SJSA1 (cell line): ENCODE data around the gene NRXN2. TPM values are rescaled to one million over a fixed set of nuclear protein-coding genes. Genes with fewer than 3 reads are reported as not detected.

ENCODE experiments used
- DNase-seq, 2 experiments: peaks; one replicate each; pipeline ENCODE4 v3.0.0-alpha.2; 2015 to 2020; ENCODE audit warnings: low spot score in 2 of 2, low read depth in 1 of 2
- H3K27ac ChIP-seq: fragments of 250-450 bp; sonication (Bioruptor Pico); 2 replicates; pipeline ENCODE4 v1.5.1; 2020; ENCODE audit warnings: mild to moderate bottlenecking, moderate library complexity
- H3K27me3 ChIP-seq: fragments of 250-450 bp; sonication (Bioruptor Pico); replicated peaks from 2 replicates; pipeline ENCODE4 v1.5.1; 2020; ENCODE audit warnings: mild to moderate bottlenecking, moderate library complexity
- H3K36me3 ChIP-seq: fragments of 250-450 bp; sonication (Bioruptor Pico); 2 replicates; pipeline ENCODE4 v1.5.1; 2020; ENCODE audit warnings: mild to moderate bottlenecking
- H3K4me1 ChIP-seq: fragments of 250-450 bp; sonication (Bioruptor Pico); replicated peaks from 2 replicates; pipeline ENCODE4 v1.6.1; 2021; ENCODE audit warnings: mild to moderate bottlenecking
- H3K4me3 ChIP-seq: fragments of 250-450 bp; sonication (Bioruptor Pico); 2 replicates; pipeline ENCODE4 v1.5.1; 2020; ENCODE audit warnings: mild to moderate bottlenecking
- H3K9me3 ChIP-seq: fragments of 250-450 bp; sonication (Bioruptor Pico); replicated peaks from 2 replicates; pipeline ENCODE4 v1.5.1; 2020; ENCODE audit warnings: mild to moderate bottlenecking
- total RNA-seq: library from RNA; depleted of rRNA; stranded (reverse); fragments of >200 nt; shearing (Covaris generic); gene quantifications from 2 replicates; pipeline ENCODE4 v1.2.3, GENCODE V29; 2014

Gene NRXN2
- total RNA-seq, 1 experiment from 2014 or later, result not detected

DNA sequence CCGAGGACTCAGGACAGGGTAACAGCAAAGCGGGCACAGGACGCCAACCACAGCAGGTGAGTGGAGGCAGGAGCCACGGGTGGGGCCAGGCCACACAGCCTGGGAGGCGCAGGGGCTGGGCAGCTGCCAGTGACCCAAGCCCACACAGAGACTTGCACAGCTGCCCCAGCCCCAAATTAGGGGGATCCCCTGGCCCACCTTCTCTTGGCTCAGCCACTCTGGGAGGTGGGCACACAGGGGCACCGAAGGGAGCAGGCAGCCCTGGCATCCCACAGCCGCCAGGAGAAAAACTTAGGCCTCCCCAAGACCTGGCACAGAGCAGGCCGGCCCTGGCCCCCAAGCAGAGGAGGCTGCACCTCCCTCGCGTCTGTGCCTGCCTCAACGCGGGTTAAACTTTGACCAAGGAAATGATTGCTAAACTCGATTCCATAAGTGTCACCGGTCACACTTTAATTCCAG, 132.2 kb downstream of the NRXN2 start, which contains the start of gene SLC22A12:
Gene SLC22A12 (plus strand): TSS at position 458 of the 459 bp plus-strand sequence. CDS start 337 bp downstream, outside the sequence.
- no peaks in the 10 kb centered on the region for H3K4me1 ChIP-seq
- H3K4me3 ChIP-seq, result no peak within 1 kb of the TSS
- peaks cover 13% of the 10 kb centered on the region for H3K9me3 ChIP-seq
- no peak for DNase-seq
- peaks cover 22% of the 10 kb centered on the region for H3K27me3 ChIP-seq
- no peak within 1 kb of the TSS for H3K27ac ChIP-seq
- no peaks in the 10 kb centered on the region for H3K36me3 ChIP-seq

DNA sequence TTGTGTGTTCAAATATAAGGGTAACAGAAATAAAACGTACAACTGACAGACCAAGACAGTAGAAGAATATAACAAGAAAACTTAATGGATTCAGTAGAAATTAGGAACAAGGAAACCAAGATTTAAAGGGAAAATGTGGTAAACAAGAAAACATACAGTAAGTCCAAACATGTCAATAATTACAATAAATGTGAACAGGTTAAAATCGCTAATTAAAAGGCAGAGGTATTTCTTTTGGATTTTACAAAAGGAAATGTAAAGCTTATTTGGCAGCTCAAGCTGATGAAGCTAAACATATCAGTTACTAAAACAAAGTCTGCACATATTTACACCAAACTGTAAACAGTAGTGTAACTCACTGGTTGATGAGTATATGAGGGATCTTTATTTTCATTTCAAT, 134.3 kb downstream of the NRXN2 start:
- no peaks in the 10 kb centered on the region for H3K36me3 ChIP-seq
- peaks cover 10% of the 10 kb centered on the region; the same call in 1 of the 2 replicates for H3K9me3 ChIP-seq
- H3K27ac ChIP-seq, result no peak overlapping the region
- no peaks in the 10 kb centered on the region for H3K4me1 ChIP-seq
- H3K4me3 ChIP-seq, result no peak overlapping the region
- DNase-seq, result no peak
- peaks cover 27% of the 10 kb centered on the region for H3K27me3 ChIP-seq

DNA sequence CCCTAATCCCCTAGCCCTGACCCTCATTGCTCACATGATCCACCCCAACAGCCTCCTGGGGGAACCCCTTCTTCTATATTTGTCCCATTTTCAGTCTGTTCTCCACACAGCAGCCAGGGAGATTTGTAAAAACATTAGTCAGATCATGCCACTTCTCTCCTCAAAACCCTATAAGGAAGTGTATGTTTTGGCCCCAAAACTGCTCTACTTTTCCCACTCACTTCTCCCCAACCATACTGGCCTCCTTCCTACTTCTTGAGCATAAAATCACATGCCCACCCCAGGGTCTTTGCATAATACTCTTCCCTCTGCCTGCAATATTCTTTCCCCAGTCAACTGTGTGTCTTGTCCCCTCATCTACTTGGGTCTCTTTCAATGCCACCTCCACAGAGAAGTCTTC, 136.6 kb downstream of the NRXN2 start:
- H3K36me3 ChIP-seq, result no peaks in the 10 kb centered on the region
- H3K27ac ChIP-seq, result no peak overlapping the region
- H3K9me3 ChIP-seq, result peaks cover 11% of the 10 kb centered on the region; the same call in 1 of the 2 replicates
- peaks cover 23% of the 10 kb centered on the region for H3K27me3 ChIP-seq
- H3K4me3 ChIP-seq, result no peak overlapping the region
- no peak for DNase-seq
- no peaks in the 10 kb centered on the region for H3K4me1 ChIP-seq

DNA sequence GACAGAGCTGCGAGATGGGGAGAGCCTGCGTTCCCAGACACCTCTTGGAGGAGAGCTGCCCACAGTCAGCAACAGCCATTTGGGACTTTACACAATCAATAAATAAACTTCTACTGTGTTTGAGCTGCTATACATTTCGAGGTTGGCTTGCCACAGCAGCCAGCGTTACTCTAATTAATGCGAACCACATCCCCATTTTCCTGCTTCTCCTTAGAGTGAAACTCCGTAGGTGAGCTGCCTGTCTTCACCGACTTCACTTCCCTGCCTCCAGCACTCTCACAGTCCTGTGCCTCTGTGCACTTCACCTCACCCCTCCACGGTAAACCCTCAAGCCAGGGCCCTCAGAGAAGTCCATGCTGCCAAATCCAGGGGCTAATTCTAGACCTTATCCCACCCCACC, 137.8 kb downstream of the NRXN2 start:
- Histone ChIP-seq H3K27me3 (peaks cover 24% of the 10 kb centered on the region), H3K9me3 (peaks cover 11% of the 10 kb centered on the region; the same call in 1 of the 2 replicates), H3K4me3 (no peak overlapping the region), H3K27ac (no peak overlapping the region), H3K4me1 (no peaks in the 10 kb centered on the region), H3K36me3 (no peaks in the 10 kb centered on the region)
- DNase-seq, result no peak

DNA sequence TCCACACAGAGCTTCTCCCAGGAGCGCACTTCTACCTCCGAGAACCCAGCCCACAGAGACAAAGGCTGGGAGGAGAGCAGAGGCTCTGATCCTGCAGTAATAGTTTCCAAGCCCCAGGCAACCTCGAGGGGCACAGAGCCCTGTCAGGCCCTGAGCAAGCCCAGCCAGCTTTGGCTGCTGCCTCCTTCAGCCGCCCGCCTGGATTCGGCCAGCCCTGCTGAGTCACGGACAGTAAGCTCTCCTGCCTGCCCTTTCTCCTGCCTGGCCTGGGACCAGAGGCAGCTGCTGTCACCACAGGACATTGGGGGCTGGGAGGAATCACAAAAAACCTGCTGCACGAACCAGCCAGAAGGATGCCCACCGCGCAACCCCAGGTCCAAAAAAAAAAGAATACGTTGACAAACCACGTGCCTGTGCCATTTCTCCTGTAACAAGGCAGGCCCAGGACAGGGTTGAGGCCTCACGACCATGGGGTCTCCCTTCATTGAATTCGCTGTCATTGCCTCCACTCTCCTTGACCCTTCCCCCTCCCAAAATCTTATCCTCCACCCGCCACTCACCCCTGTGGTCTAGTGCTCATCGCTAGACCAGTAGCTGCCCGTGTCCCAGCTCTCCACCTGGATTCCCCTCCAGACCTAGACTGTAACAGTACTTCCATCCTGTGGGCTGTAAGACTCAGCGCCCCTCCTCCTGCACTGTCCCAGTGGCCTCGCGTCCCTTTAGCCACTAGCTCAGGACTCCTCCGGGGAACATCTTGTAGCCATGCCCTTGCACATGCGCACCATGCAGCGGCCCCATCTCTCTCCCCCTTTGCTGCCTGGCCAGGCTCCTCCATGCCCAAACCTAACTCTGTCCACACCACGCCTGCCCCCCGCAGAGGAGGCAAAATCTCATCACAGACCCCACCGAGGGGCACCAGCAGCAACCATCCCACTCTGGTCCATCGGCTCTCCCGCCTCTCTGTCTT, 139.4 kb downstream of the NRXN2 start:
- Histone ChIP-seq H3K27ac (no peak overlapping the region), H3K4me1 (no peaks in the 10 kb centered on the region), H3K9me3 (peaks cover 10% of the 10 kb centered on the region; the same call in 1 of the 2 replicates), H3K36me3 (no peaks in the 10 kb centered on the region), H3K4me3 (no peak overlapping the region), H3K27me3 (peaks cover 35% of the 10 kb centered on the region)
- no peak for DNase-seq

DNA sequence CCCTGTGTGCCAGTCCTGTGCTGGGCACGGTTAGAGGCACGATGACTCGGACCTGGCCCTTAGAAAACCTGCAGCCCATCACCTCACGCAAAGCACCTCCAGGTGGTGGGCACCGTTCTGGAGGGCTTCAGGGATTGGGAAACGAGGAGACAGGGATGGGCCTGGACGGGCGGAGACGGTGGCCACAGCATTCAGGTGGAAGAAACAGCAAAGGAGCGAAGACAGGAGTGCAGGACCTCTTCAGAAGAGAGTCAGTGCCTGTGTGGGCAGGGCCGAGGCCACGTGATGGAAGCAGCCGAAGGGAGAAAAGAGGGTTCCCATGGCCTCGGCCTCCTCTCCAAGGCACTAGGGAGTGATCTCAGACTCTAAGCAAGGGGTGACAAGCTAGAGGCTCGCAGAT, 140.1 kb downstream of the NRXN2 start:
- no peak for DNase-seq

DNA sequence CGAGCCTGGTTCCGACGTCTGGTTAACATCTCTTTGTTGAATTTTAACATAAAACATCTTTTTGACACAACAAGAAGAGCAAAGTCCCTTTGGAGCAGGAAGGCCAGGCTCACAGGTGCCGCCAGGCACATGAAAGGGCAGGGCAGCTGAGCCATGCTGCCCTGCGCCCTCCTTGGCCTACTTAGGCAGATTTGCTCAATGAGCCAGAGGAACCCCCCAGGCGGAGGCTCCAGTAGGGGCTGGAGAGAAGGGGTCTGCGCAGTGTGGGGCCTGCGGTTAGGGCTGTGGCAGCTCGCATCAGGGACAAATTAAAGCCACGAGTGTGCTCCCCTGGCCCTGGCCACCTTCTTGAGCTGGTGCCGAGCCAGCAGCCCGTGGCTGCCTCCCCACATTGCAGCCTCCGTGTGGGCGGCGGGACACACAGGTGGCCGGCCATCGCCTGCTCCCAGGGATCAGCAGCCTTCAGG, 141.9 kb downstream of the NRXN2 start:
- no peak overlapping the region for H3K4me3 ChIP-seq
- H3K27me3 ChIP-seq, result peaks cover 42% of the 10 kb centered on the region
- DNase-seq, result no peak
- H3K27ac ChIP-seq, result no peak overlapping the region
- 0 out of 2 replicates have a peak, but pooled peaks cover 3% of the 10 kb centered on the region for H3K9me3 ChIP-seq
- H3K4me1 ChIP-seq, result no peaks in the 10 kb centered on the region
- H3K36me3 ChIP-seq, result no peaks in the 10 kb centered on the region

More for the DNA sequence above, 140.1 kb downstream of the NRXN2 start:
- Histone ChIP-seq H3K36me3 (no peaks in the 10 kb centered on the region), H3K9me3 (peaks cover 3% of the 10 kb centered on the region; the same call in 1 of the 2 replicates), H3K27ac (no peak overlapping the region), H3K4me3 (no peak overlapping the region), H3K27me3 (peaks cover 36% of the 10 kb centered on the region), H3K4me1 (no peaks in the 10 kb centered on the region)

DNA sequence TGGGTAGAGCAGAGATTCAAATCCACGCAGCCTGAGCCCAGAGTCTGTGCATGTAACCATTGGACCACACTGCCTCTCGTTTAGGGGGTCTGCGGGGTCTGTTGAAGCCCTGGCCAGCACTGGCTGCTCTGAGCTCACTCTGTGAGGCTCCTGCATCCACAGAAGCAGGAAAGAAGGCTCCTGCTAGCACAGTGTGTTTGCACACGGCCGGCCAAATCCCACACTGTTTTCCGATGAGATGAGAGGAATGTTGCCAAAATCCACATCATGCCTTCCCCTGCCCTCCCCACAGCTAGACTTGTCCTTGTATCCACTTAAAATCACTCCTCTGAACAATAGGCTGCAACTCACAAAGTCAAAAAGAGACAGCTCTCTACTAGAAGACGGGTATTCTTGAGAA, 142.6 kb downstream of the NRXN2 start:
- no peaks in the 10 kb centered on the region for H3K4me1 ChIP-seq
- H3K4me3 ChIP-seq, result no peak overlapping the region
- H3K27me3 ChIP-seq, result peaks cover 43% of the 10 kb centered on the region
- H3K36me3 ChIP-seq, result no peaks in the 10 kb centered on the region
- DNase-seq, result no peak
- 0 out of 2 replicates have a peak, but pooled peaks cover 3% of the 10 kb centered on the region for H3K9me3 ChIP-seq
- no peak overlapping the region for H3K27ac ChIP-seq

DNA sequence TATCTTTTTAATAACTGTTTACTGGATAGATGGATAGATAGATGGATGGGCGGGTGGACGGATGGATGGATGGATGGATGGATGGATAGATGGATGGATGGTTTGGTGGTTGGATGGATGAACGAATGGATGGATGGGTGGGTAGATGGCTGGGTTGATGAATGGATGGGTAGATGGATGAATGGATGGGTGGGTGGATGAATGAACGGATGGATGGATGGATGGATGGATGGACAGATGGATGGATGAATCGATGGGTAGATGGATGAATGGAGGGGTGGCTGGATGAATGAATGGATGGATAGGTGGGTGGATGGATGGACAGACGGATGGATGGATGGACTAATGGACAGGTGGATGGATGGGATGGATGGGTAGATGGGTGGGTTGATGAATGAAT, 145.8 kb downstream of the NRXN2 start:
- Histone ChIP-seq H3K9me3 (no peaks in the 10 kb centered on the region), H3K4me1 (no peaks in the 10 kb centered on the region), H3K27me3 (peaks cover 59% of the 10 kb centered on the region), H3K36me3 (no peaks in the 10 kb centered on the region), H3K27ac (no peak overlapping the region), H3K4me3 (no peak overlapping the region)
- no peak for DNase-seq

DNA sequence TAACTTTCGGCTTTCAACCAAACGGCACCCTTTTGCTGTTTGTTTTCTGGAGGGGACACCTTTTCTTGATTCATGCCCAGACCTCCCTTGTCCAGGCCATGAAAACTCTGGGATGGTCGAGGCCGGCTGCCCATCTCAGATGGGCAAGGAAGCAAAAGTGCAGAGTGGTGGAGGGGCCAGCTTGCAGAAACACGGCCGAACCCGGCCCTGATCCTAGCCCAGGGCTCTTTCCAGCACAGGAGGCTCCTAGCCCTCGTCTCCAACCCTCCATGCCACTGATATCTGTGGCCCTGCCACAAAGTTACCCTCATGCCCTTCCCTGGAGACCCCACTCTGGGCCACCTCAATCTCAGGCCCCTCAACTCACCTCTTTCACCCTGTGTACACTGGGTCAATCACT, 150.9 kb downstream of the NRXN2 start:
- Histone ChIP-seq H3K27ac (no peak overlapping the region), H3K9me3 (no peaks in the 10 kb centered on the region), H3K4me3 (no peak overlapping the region), H3K27me3 (peaks cover 39% of the 10 kb centered on the region), H3K4me1 (no peaks in the 10 kb centered on the region), H3K36me3 (no peaks in the 10 kb centered on the region)
- no peak for DNase-seq

DNA sequence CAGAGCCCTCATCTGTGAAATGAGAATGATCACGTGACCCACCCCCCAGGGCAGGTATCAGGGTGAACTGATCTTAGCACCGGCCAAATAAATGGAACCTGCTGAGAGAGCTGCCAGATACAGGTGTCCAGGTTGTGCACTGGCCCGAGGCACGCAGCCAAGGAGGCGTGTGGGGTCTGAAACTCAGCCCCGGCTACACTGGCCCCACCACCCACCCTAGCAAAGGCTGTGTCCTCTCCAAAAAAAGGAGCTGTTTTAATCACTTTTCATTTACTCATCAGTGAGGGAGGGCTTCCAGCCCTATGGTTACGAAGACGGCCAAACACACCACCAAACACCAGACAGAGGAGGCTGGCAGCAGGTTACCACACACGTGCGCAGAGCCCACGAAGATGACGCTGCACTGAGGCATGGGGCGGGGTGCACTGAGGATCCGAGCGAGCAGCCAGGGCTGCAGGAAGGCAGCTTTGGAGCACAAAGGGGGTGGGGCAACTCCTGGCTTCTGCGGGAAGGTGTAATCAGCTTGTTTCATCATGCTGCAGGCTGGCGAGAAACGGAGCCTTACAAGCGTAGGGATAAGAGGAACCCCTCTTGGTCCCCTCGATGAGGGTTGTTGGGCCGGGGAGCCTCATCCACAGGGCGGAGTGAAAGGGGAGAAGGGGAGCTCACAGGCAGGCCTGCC, 151.4 kb downstream of the NRXN2 start:
- Histone ChIP-seq H3K4me3 (no peak overlapping the region), H3K4me1 (no peaks in the 10 kb centered on the region), H3K9me3 (no peaks in the 10 kb centered on the region), H3K27ac (no peak overlapping the region), H3K36me3 (no peaks in the 10 kb centered on the region), H3K27me3 (peaks cover 38% of the 10 kb centered on the region)
- DNase-seq, result no peak

DNA sequence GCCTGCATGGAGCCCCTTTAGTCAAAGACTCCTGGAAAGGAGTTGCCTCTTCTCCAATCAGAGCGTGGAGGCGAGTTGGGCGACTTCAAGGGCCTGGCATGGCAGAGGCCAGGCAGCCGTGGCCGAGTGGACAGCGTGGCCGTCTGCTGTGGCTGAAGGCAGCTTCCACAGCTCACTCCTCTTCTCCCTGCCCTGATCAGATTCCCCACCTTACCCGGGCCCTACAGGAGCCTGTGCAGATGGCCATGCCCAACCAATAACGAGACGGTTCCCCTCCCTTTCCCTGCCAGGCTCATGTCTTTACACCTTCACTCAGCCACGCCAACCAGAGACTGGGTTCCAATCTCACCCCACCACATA, 152.0 kb downstream of the NRXN2 start:
- DNase-seq, result no peak
- Histone ChIP-seq H3K4me3 (no peak overlapping the region), H3K9me3 (no peaks in the 10 kb centered on the region), H3K27me3 (peaks cover 35% of the 10 kb centered on the region), H3K27ac (no peak overlapping the region), H3K36me3 (no peaks in the 10 kb centered on the region), H3K4me1 (no peaks in the 10 kb centered on the region)

DNA sequence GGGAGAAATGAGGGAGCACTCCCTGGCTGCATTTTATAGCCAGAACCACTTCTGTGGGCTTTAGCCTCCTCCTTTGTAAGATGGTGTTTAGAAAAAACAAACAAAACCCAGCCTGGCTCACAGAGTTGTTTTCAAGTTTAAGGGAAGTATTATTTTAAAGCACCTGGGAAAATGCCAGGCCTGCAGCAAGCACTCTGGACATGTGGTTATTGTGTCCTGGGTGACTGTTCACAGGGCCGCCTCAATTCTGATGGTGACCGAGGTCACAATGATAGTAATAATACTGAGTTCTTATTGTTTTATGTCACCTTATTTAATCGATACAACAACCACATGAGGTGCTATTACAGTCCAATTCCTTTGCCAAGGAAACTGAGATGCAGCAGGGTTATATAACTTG, 152.7 kb downstream of the NRXN2 start:
- peaks cover 30% of the 10 kb centered on the region for H3K27me3 ChIP-seq
- no peak overlapping the region for H3K4me3 ChIP-seq
- H3K27ac ChIP-seq, result no peak overlapping the region
- no peak for DNase-seq
- no peaks in the 10 kb centered on the region for H3K4me1 ChIP-seq
- no peaks in the 10 kb centered on the region for H3K9me3 ChIP-seq
- no peaks in the 10 kb centered on the region for H3K36me3 ChIP-seq
